ENCODE results near the gene C10orf62. TPM values are rescaled to one million over a fixed set of nuclear protein-coding genes. Genes with fewer than 3 reads are reported as not detected.

The C10orf62 gene
- total RNA-seq, 1 donor from 2014 or later, result not detected

- no peaks in the 10 kb centered on the region for H3K9me3 Mint-ChIP-seq
- no peaks in the 10 kb centered on the region for H3K36me3 Mint-ChIP-seq (ENCODE audit: low read depth)
- H3K4me1 Mint-ChIP-seq, result peaks cover 11% of the 10 kb centered on the region
- H3K4me3 Mint-ChIP-seq, result no peak overlapping the region
- peak overlapping the region; percentile 98 for H3K27ac Mint-ChIP-seq (ENCODE audit: unreplicated experiment)
- no peaks in the 10 kb centered on the region for H3K27me3 Mint-ChIP-seq (ENCODE audit: low read depth)
- TF ChIP-seq CTCF (conservative IDR thresholded peaks at IDR 0.05), result no peak
- no peak for DNase-seq (ENCODE audit: low read depth, low spot score)
These were observed 4.1 kb upstream of the C10orf62 start for GRCh38 chr10:97585439-97585811.

- no peaks in the 10 kb centered on the region for H3K27me3 Mint-ChIP-seq (ENCODE audit: low read depth)
- TF ChIP-seq CTCF (conservative IDR thresholded peaks at IDR 0.05), result no peak
- no peak overlapping the region for H3K27ac Mint-ChIP-seq (ENCODE audit: unreplicated experiment)
- peaks cover 11% of the 10 kb centered on the region for H3K4me1 Mint-ChIP-seq
- no peak overlapping the region for H3K4me3 Mint-ChIP-seq
- no peak for DNase-seq (ENCODE audit: low read depth, low spot score)
- no peaks in the 10 kb centered on the region for H3K9me3 Mint-ChIP-seq
- no peaks in the 10 kb centered on the region for H3K36me3 Mint-ChIP-seq (ENCODE audit: low read depth)
These were observed 2.3 kb upstream of the C10orf62 start for GRCh38 chr10:97587183-97587582.

GRCh38 chr10:97590082-97590747 lies 694 bp downstream of the C10orf62 start:
- no peak for DNase-seq (ENCODE audit: low read depth, low spot score)
- TF ChIP-seq CTCF (conservative IDR thresholded peaks at IDR 0.05), result no peak
- Mint-ChIP-seq H3K27ac (ENCODE audit: unreplicated experiment) (peak overlapping the region; percentile 75), H3K27me3 (ENCODE audit: low read depth) (no peaks in the 10 kb centered on the region), H3K4me1 (peaks cover 6% of the 10 kb centered on the region), H3K36me3 (ENCODE audit: low read depth) (no peaks in the 10 kb centered on the region), H3K4me3 (no peak overlapping the region), H3K9me3 (no peaks in the 10 kb centered on the region)

GRCh38 chr10:97590748-97591495 lies 1.4 kb downstream of the C10orf62 start:
- Mint-ChIP-seq H3K4me1 (no peaks in the 10 kb centered on the region), H3K4me3 (no peak overlapping the region), H3K27ac (ENCODE audit: unreplicated experiment) (no peak overlapping the region), H3K36me3 (ENCODE audit: low read depth) (no peaks in the 10 kb centered on the region), H3K9me3 (no peaks in the 10 kb centered on the region), H3K27me3 (ENCODE audit: low read depth) (no peaks in the 10 kb centered on the region)
- DNase-seq (ENCODE audit: low read depth, low spot score), result no peak
- TF ChIP-seq CTCF (conservative IDR thresholded peaks at IDR 0.05), result no peak

- H3K4me1 Mint-ChIP-seq, result no peaks in the 10 kb centered on the region
- H3K4me3 Mint-ChIP-seq, result no peak overlapping the region
- DNase-seq (ENCODE audit: low read depth, low spot score), result no peak
- H3K36me3 Mint-ChIP-seq (ENCODE audit: low read depth), result no peaks in the 10 kb centered on the region
- H3K9me3 Mint-ChIP-seq, result no peaks in the 10 kb centered on the region
- TF ChIP-seq CTCF (conservative IDR thresholded peaks at IDR 0.05), result no peak
- H3K27ac Mint-ChIP-seq (ENCODE audit: unreplicated experiment), result no peak overlapping the region
- H3K27me3 Mint-ChIP-seq (ENCODE audit: low read depth), result no peaks in the 10 kb centered on the region
These were observed 3.9 kb downstream of the C10orf62 start for GRCh38 chr10:97593421-97593820.

Measured in neural crest cell (in vitro differentiated cells).